GM23248 (cell line): ENCODE measurements around the gene BCORL1. TPM values are rescaled to one million over a fixed set of nuclear protein-coding genes. Genes with fewer than 3 reads are reported as not detected.
A peak's percentile ranks its signal among the peaks of the same experiment; 100 is the strongest.

ENCODE experiments used
- DNase-seq: peaks from one replicate; pipeline ENCODE4 v3.0.0-alpha.2; 2015
- H2AFZ ChIP-seq: fragments of 200-600 bp; sonication (generic); 2 replicates; pipeline ENCODE4 v1.6.1; 2016; ENCODE audit warnings: antibody characterized with exemption
- H3F3A ChIP-seq: fragments of 200-600 bp; sonication (generic); 2 replicates; pipeline ENCODE4 v1.6.1; 2016; ENCODE audit warnings: mild to moderate bottlenecking, antibody characterized with exemption, mixed run types; ENCODE audit not compliant: insufficient read depth
- H3K27ac ChIP-seq: fragments of 200-600 bp; sonication (generic); 2 replicates; pipeline ENCODE4 v1.5.1; 2016; ENCODE audit warnings: mild to moderate bottlenecking
- H3K27me3 ChIP-seq: fragments of 200-600 bp; sonication (generic); replicated peaks from 2 replicates; pipeline ENCODE4 v1.6.1; 2016; ENCODE audit warnings: mild to moderate bottlenecking; ENCODE audit not compliant: insufficient read depth
- H3K36me3 ChIP-seq: fragments of 200-600 bp; sonication (generic); 2 replicates; pipeline ENCODE4 v1.6.1; 2016; ENCODE audit warnings: low read depth, mild to moderate bottlenecking
- H3K4me1 ChIP-seq: fragments of 200-600 bp; sonication (generic); 2 replicates; pipeline ENCODE4 v1.6.1; 2016; ENCODE audit warnings: mild to moderate bottlenecking; ENCODE audit not compliant: insufficient read depth
- H3K4me2 ChIP-seq: fragments of 200-600 bp; sonication (generic); one replicate; pipeline ENCODE4 v1.6.1; 2016; ENCODE audit warnings: mild to moderate bottlenecking; ENCODE audit not compliant: unreplicated experiment
- H3K4me3 ChIP-seq: fragments of 200-600 bp; sonication (generic); 2 replicates; pipeline ENCODE4 v1.5.1; 2016; ENCODE audit warnings: mild to moderate bottlenecking
- H3K79me2 ChIP-seq: fragments of 200-600 bp; sonication (generic); 2 replicates; pipeline ENCODE4 v1.6.1; 2016; ENCODE audit warnings: mild to moderate bottlenecking; ENCODE audit not compliant: insufficient read depth
- H3K9ac ChIP-seq: fragments of 200-600 bp; sonication (generic); 2 replicates; pipeline ENCODE4 v1.6.1; 2016; ENCODE audit warnings: mild to moderate bottlenecking
- H3K9me2 ChIP-seq: fragments of 200-600 bp; sonication (generic); 2 replicates; pipeline ENCODE4 v1.6.1; 2016; ENCODE audit warnings: mixed run types, mild to moderate bottlenecking, moderate library complexity; ENCODE audit not compliant: insufficient read depth
- H3K9me3 ChIP-seq: fragments of 200-600 bp; sonication (generic); one replicate; pipeline ENCODE4 v1.6.1; 2017; ENCODE audit warnings: low read depth
- H4K20me1 ChIP-seq: fragments of 200-600 bp; sonication (generic); 2 replicates; pipeline ENCODE4 v1.6.0; 2016; ENCODE audit not compliant: insufficient read depth
- EZH2 ChIP-seq: fragments of 200-600 bp; sonication (generic); IDR thresholded peaks from 2 replicates; pipeline ENCODE4 v1.6.1; 2018; ENCODE audit warnings: antibody characterized with exemption, mild to moderate bottlenecking; ENCODE audit not compliant: insufficient read depth, poor library complexity, severe bottlenecking
- EZH2phosphoT487 ChIP-seq: fragments of 200-600 bp; sonication (generic); IDR thresholded peaks from 2 replicates; pipeline ENCODE4 v1.6.1; 2018; ENCODE audit warnings: antibody characterized with exemption, moderate library complexity, mild to moderate bottlenecking, low read depth; ENCODE audit not compliant: insufficient read depth
- WGBS, 2 experiments: methylation state at CpG; one replicate each; pipeline ENCODE4 v1.1.6; 2015 to 2017; ENCODE audit warnings: low lambda C conversion rate in 2 of 2, low coverage in 1 of 2; ENCODE audit errors: missing lambda C conversion rate in 2 of 2; 5-methylcytosine and 5-hydroxymethylcytosine counted together
- in situ Hi-C: fragments of 300-500 bp; cut with MboI; formaldehyde crosslinking; loops from 2 replicates; pipeline ENCODE4 v1.15.0; 2020
- polyA plus RNA-seq: library from polyadenylated mRNA; unstranded; fragments of >200 nt; fragmentation: Nextera tagmentation; extraction: Ambion mirVana; gene quantifications from 2 replicates; pipeline ENCODE4 v1.2.1, GENCODE V29; 2016
- total RNA-seq: library from RNA; depleted of rRNA; stranded (reverse); fragments of >200 nt; shearing (Covaris generic); gene quantifications from 2 replicates; pipeline ENCODE4 v1.2.3, GENCODE V29; 2014; rRNA removed

BCORL1 gene
- total and polyA plus RNA-seq, 2 experiments from 2014 or later, result 1.7 to 4.4 TPM

GRCh38 chrX:130105244-130105643 is 122.8 kb downstream of the BCORL1 start:
- Histone ChIP-seq H3K9ac (no peak overlapping the region), H2AFZ (no peak overlapping the region), H3K4me2 (no peak overlapping the region), H4K20me1 (0 out of 2 replicates have a peak, but pooled peaks cover 3% of the 10 kb centered on the region), H3K36me3 (no peaks in the 10 kb centered on the region), H3K4me3 (no peak overlapping the region), H3K27me3 (no peaks in the 10 kb centered on the region), H3K27ac (no peak overlapping the region), H3F3A (peaks cover 4% of the 10 kb centered on the region; the same call in 1 of the 2 replicates), H3K9me3 (no peaks in the 10 kb centered on the region), H3K4me1 (peaks cover 16% of the 10 kb centered on the region), H3K9me2 (no peaks in the 10 kb centered on the region), H3K79me2 (peaks cover 96% of the 10 kb centered on the region)
- in situ Hi-C loops, result no loop called here
- DNase-seq, result peak; percentile 17
- TF ChIP-seq EZH2 (no peak), EZH2phosphoT487 (no peak)
- 56 to 71% methylated on average over 2 to 3 of the region's 3 CpGs for WGBS, 2 experiments

- Histone ChIP-seq H3K36me3 (no peaks in the 10 kb centered on the region), H3K9ac (no peak overlapping the region), H4K20me1 (no peaks in the 10 kb centered on the region), H3K9me2 (no peaks in the 10 kb centered on the region), H3K27ac (no peak overlapping the region), H3K4me3 (no peak overlapping the region), H3F3A (no peaks in the 10 kb centered on the region), H2AFZ (no peak overlapping the region), H3K4me2 (no peak overlapping the region), H3K4me1 (peaks cover 11% of the 10 kb centered on the region), H3K9me3 (no peaks in the 10 kb centered on the region), H3K27me3 (no peaks in the 10 kb centered on the region), H3K79me2 (peaks cover 89% of the 10 kb centered on the region)
- in situ Hi-C loops, result no loop called here
- 41 to 46% methylated on average over 7 to 10 of the region's 10 CpGs for WGBS, 2 experiments
- peak; percentile 44 for DNase-seq
- no peak for TF ChIP-seq EZH2
- TF ChIP-seq EZH2phosphoT487, result no peak
Measured at GRCh38 chrX:130106071-130106470, 123.6 kb downstream of the BCORL1 start.

Other genes starting within 250 kb of the BCORL1 start
- gene XPNPEP2, start 243.7 kb upstream of the BCORL1 start, total RNA-seq, result 0.65 and 1.9 TPM in 2 replicates
- 0.56 and 0.74 TPM in 2 replicates for gene XPNPEP2, start 243.7 kb upstream of the BCORL1 start, polyA plus RNA-seq
- gene SASH3, start 202.7 kb upstream of the BCORL1 start, total RNA-seq, result not detected in 2 replicates
- gene SASH3, start 202.7 kb upstream of the BCORL1 start, polyA plus RNA-seq, result 0.06 and 0.27 TPM in 2 replicates
- 27.5 and 33.5 TPM in 2 replicates for gene ZDHHC9, start 138.7 kb upstream of the BCORL1 start, total RNA-seq
- gene ZDHHC9, start 138.7 kb upstream of the BCORL1 start, polyA plus RNA-seq, result 53.3 and 54.4 TPM in 2 replicates
- gene UTP14A, start 76.5 kb upstream of the BCORL1 start, total RNA-seq, result 15.9 and 17.7 TPM in 2 replicates
- gene UTP14A, start 76.5 kb upstream of the BCORL1 start, polyA plus RNA-seq, result 13.3 and 13.8 TPM in 2 replicates
- 16.5 and 19.2 TPM in 2 replicates for gene ELF4, start 127.9 kb downstream of the BCORL1 start, total RNA-seq
- gene ELF4, start 127.9 kb downstream of the BCORL1 start, polyA plus RNA-seq, result 9.4 TPM in 2 replicates
- 14.4 and 14.6 TPM in 2 replicates for gene AIFM1, start 183.2 kb downstream of the BCORL1 start, total RNA-seq
- gene AIFM1, start 183.2 kb downstream of the BCORL1 start, polyA plus RNA-seq, result 22.5 and 24.3 TPM in 2 replicates
- gene RAB33A, start 189.3 kb downstream of the BCORL1 start, total RNA-seq, result 3.3 and 5.8 TPM in 2 replicates
- gene RAB33A, start 189.3 kb downstream of the BCORL1 start, polyA plus RNA-seq, result 1.5 and 2.3 TPM in 2 replicates